ENCODE measurements around the gene TFDP2.
"Not testable (repeated sequence)": the region's sequence is repeated elsewhere in the genome, so short reads cannot be mapped to it uniquely, and the experiment has no call there.

DNA sequence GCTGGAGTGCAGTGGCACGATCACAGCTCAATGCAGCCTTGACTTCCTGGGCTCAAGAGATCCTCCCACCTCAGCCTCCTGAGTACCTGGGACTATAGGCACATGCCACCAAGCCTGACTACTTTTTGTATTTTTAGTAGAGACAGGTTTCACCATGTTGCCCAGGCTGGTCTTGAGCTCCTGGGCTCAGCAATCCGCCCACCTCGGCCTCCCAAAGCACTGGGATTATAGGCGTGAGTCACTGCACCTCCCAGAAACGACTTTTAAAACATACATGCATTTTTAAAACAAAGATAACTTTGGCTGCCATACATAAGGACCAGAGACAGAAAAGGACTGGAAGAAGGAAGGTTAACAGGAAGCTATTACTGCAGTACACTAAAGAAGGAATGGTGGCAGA is 4.8 kb downstream of the TFDP2 start:
- TF ChIP-seq CREB1 (IDR thresholded peaks at IDR 0.05); POLR2A (IDR thresholded peaks at IDR 0.05; ENCODE audit: control extremely low read depth in 1 of 2, low read depth in 2 of 2, low read length in 2 of 2): not testable (repeated sequence)

Measured in H1 (cell line).